MCF 10A (cell line): ENCODE data around the gene NMRK2. TPM values are rescaled to one million over a fixed set of nuclear protein-coding genes. Genes with fewer than 3 reads are reported as not detected.
"Not testable (repeated sequence)": the region's sequence is repeated elsewhere in the genome, so short reads cannot be mapped to it uniquely, and the experiment has no call there.

Experiments
- Bru-seq: library from RNA; stranded (reverse); fragments of 400-500 nt; gene quantifications from one replicate; lab custom pipeline; 2021; lab: Mats Ljungman, UMichigan
- BruChase-seq, 2 experiments: library from RNA; stranded (reverse); fragments of 400-500 nt; gene quantifications; one replicate each; lab custom pipeline; 2021; lab: Mats Ljungman, UMichigan
- BruUV-seq: library from RNA; stranded (reverse); fragments of 400-500 nt; replicated peaks from 2 replicates; lab custom pipeline; 2021; lab: Mats Ljungman, UMichigan
- CTCF ChIA-PET: fragments of 300-600 bp; sonication (Branson Sonifier 250); formaldehyde crosslinking; extraction: SDS; loops from one replicate; lab custom pipeline; 2021; ENCODE audit warnings: antibody characterized with exemption, inconsistent platforms; lab: Yijun Ruan, JAX
- POLR2A ChIA-PET: fragments of 300-600, 350-650 bp; sonication (Branson Sonifier 250); formaldehyde crosslinking; extraction: SDS; loops from one replicate; lab custom pipeline; 2020; ENCODE audit warnings: antibody characterized with exemption, inconsistent platforms; lab: Yijun Ruan, JAX
- DNase-seq: peaks from one replicate; pipeline ENCODE4 v3.0.0-alpha.2; 2018; ENCODE audit not compliant: unreplicated experiment
- H3K27ac Mint-ChIP-seq: one replicate; pipeline ENCODE4 v1.8.0; 2022; ENCODE audit warnings: mild to moderate bottlenecking, low read depth, mixed read lengths; ENCODE audit not compliant: unreplicated experiment
- H3K27me3 Mint-ChIP-seq: one replicate; pipeline ENCODE4 v1.8.0; 2022; ENCODE audit warnings: mixed read lengths; ENCODE audit not compliant: insufficient read depth, unreplicated experiment
- H3K36me3 Mint-ChIP-seq: one replicate; pipeline ENCODE4 v1.8.0; 2022; ENCODE audit warnings: mild to moderate bottlenecking, moderate library complexity, mixed read lengths; ENCODE audit not compliant: insufficient read depth, unreplicated experiment
- H3K4me1 Mint-ChIP-seq: one replicate; pipeline ENCODE4 v1.8.0; 2022; ENCODE audit warnings: mixed read lengths; ENCODE audit not compliant: insufficient read depth, unreplicated experiment
- H3K4me3 Mint-ChIP-seq: one replicate; pipeline ENCODE4 v1.8.0; 2022; ENCODE audit warnings: mild to moderate bottlenecking, moderate library complexity, mixed read lengths; ENCODE audit not compliant: unreplicated experiment
- H3K9me3 Mint-ChIP-seq: one replicate; pipeline ENCODE4 v1.8.0; 2022; ENCODE audit warnings: mixed read lengths; ENCODE audit not compliant: unreplicated experiment
- CTCF ChIP-seq: fragments of 200-600 bp; IDR thresholded peaks from one replicate; pipeline ENCODE4 v1.8.0; 2022; ENCODE audit warnings: antibody characterized with exemption, mild to moderate bottlenecking; ENCODE audit not compliant: unreplicated experiment
- intact Hi-C: fragments of 100-400 bp; cut with micrococcal nuclease; formaldehyde crosslinking; loops from 2 replicates; pipeline ENCODE4 v1.14.1; 2022
- long read RNA-seq: library from polyadenylated mRNA; stranded (forward); transcript quantifications from one replicate; pipeline ENCODE4 v2.0.0, GENCODE V29; 2022
- total RNA-seq: library from RNA; stranded (reverse); gene quantifications from 2 replicates; pipeline ENCODE4 v1.2.3, GENCODE V29; 2022

NMRK2 gene
- total RNA-seq, result not detected in 2 replicates
- not detected for Bru-seq, nascent RNA
- not detected for BruChase-seq, experiment 1, labeled RNA remaining after a 6-hour chase
- not detected for BruChase-seq, experiment 2, labeled RNA remaining after a 2-hour chase
- long read RNA-seq, result 0 reads

DNA sequence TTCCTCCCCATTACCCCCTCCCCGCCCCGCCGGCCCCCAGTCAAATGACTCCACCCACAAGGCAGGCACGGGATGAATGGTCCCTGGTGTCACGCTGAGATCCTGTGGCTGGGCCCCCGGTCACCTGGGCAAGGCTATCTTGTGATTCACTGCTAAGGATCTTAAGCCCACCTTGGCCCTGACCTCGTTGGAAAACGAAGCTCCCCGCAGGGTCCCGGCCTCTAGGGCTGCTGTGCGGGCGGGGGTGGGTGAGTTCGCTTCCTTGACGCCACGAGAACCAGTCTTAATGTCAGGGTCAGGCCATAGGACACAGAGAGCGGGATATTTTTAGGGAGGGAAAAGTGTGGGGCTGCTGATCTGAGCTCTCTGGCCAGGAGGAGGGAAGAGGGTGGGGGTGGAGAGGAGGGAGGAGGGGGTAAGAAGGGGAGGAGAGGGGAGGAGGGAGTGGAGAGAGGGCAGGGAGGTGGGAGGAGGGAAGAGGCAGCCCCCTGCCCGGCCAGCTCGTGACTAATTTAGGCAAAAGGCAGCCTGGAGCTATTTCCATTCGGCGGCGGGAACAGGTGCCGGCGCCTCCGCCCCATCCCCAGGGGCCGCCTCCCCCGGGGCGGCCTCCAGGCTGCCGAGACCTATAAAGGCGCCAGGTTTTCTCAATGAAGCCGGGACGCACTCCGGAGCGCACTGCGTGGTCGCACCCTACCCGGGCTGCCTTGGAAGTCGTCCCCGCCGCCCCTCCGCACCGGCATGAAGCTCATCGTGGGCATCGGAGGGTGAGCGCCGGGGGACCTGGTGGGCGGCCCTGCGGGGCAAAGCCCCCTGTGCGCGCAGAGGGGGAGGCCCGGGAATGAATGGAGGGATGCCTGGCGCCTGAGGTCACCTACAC, at the start of gene NMRK2:
Gene NMRK2, plus strand, starts transcription at position 139 of the 880 bp plus-strand sequence. Its CDS starts 603 bp downstream, at position 742.
- Mint-ChIP-seq H3K4me3 (no peak within 1 kb of the TSS), H3K27me3 (peaks cover 12% of the 10 kb centered on the region), H3K4me1 (no peaks in the 10 kb centered on the region), H3K9me3 (no peaks in the 10 kb centered on the region), H3K27ac (no peak within 1 kb of the TSS), H3K36me3 (peaks cover 4% of the 10 kb centered on the region)
- no TSS peak for BruUV-seq
- no peak for DNase-seq
- intact Hi-C loops, result no loop called here
- CTCF ChIA-PET, result no interaction called here
- POLR2A ChIA-PET, result no interaction called here
- no peak for TF ChIP-seq CTCF

DNA sequence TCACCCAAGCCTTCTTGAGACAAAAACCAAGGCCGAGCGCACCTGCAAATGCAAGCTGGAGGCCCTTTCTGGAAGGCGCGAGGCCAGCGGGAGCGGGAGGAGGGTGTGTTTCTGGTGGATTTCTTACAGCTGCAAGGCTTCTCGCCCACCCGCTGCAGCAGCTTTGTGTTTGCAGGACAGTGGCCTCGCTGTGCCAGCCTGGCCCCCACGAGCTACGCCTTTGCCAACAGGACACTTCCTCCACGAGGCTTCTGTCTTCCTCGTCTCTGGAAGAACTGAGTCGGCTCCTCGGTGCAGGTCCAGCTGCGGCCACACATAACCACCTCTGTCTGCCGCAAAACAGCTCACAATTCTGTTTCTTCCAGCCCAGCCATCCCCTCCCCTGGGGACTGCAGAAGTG, 42.3 kb upstream of the NMRK2 start:
- H3K9me3 Mint-ChIP-seq, result no peaks in the 10 kb centered on the region
- ChIA-PET POLR2A (no interaction called here), CTCF (interaction anchor here (0.5 to 0.6 kb wide), 2 partner anchors 73 to 249 kb away, joined by 3 read pairs; no protein-coding TSS in a partner anchor)
- no peak overlapping the region for H3K27ac Mint-ChIP-seq
- H3K36me3 Mint-ChIP-seq, result no peaks in the 10 kb centered on the region
- no peaks in the 10 kb centered on the region for H3K4me1 Mint-ChIP-seq
- intact Hi-C loops, result no loop called here
- H3K4me3 Mint-ChIP-seq, result no peak overlapping the region
- BruUV-seq, result no TSS peak
- no peak for TF ChIP-seq CTCF
- H3K27me3 Mint-ChIP-seq, result peaks cover 11% of the 10 kb centered on the region
- no peak for DNase-seq

DNA sequence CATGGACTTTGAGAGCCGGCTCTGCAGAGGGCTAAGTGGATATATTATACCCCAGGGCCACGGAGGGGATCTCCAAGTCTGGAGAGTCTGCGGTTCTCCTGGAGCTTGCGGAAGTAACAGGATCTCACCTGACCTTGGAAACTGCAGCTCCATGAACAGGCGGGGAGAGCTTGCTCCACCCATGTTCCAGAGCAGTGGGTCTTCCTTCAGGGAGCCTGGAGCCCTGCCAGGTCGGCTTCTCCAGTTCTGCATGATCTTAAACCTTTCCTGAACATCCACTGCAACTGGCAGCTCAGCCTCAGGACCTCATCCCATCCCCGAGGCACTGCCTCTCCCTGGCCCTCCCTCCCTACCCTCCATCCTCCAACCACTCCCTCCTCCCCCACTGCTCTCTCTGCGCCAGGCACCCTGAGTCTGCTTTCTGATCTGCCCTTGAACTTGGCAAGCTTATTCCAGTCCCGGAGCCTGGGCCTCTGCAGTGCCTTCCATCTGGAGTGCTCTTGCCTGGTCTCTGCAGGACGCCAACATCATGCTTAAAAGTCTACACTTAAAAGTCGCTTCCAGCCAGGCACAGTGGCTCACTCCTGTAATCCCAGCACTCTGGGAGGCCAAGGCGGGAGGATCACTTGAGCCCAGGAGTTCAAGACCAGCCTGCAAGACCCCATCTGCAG, 39.2 kb upstream of the NMRK2 start:
- no peaks in the 10 kb centered on the region for H3K9me3 Mint-ChIP-seq
- CTCF ChIA-PET, result interaction anchor here (0.5 kb wide), 1 partner anchor 1262 kb away, joined by 3 read pairs; no protein-coding TSS in a partner anchor

DNA sequence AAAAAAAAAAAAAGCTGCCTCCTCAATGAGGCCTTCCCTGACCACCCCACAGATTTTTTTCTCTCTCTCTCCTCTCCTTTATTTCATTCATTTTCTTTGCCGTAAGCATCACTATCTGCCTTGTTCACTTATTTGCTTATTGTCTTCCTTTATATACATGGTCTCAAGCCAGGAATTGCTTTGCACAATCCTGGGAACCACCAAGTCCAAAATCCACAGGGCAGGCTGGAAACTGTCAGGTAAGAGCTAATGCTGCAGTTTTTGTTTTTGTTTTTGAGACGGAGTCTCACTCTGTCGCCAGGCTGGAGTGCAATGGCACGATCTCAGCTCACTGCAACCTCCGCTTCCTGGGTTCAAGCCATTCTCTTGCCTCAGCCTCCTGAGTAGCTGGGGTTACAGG, 37.9 kb upstream of the NMRK2 start:
- H3K27ac Mint-ChIP-seq, H3K9me3 Mint-ChIP-seq, DNase-seq, H3K36me3 Mint-ChIP-seq, BruUV-seq, intact Hi-C loops, POLR2A ChIA-PET, H3K4me1 Mint-ChIP-seq, H3K4me3 Mint-ChIP-seq: not testable (repeated sequence)
- H3K27me3 Mint-ChIP-seq, result peaks cover 11% of the 10 kb centered on the region
- CTCF ChIA-PET, result interaction anchor here (0.6 to 1.2 kb wide), 2 partner anchors 46 to 635 kb away, joined by 4 to 6 read pairs; no protein-coding TSS in a partner anchor

More for the DNA sequence above, 39.2 kb upstream of the NMRK2 start:
- no TSS peak for BruUV-seq
- no peak for TF ChIP-seq CTCF
- Mint-ChIP-seq H3K36me3 (no peaks in the 10 kb centered on the region), H3K27me3 (peaks cover 11% of the 10 kb centered on the region), H3K4me3 (no peak overlapping the region), H3K27ac (no peak overlapping the region), H3K4me1 (no peaks in the 10 kb centered on the region)
- POLR2A ChIA-PET, result no interaction called here
- DNase-seq, result no peak
- intact Hi-C loops, result no loop called here
